HCT116 (cell line): ENCODE results near the gene RC3H1.

Experiments
- CEBPB ChIP-seq: IDR thresholded peaks from 2 replicates; pipeline ENCODE4 v1.6.1; 2012; ENCODE audit warnings: low read depth
- ELF1 ChIP-seq: IDR thresholded peaks from 2 replicates; pipeline ENCODE4 v1.6.1; 2012; ENCODE audit warnings: low read depth, borderline replicate concordance
- EZH2 ChIP-seq: fragments of 200-600 bp; sonication (generic); IDR thresholded peaks from 2 replicates; pipeline ENCODE4 v1.6.1; 2017; ENCODE audit warnings: antibody characterized with exemption, mixed run types
- EZH2phosphoT487 ChIP-seq: fragments of 200-600 bp; IDR thresholded peaks from 2 replicates; pipeline ENCODE4 v1.6.1; 2018; ENCODE audit warnings: antibody characterized with exemption, borderline replicate concordance
- FOSL1 ChIP-seq: IDR thresholded peaks from 2 replicates; pipeline ENCODE4 v1.6.1; 2012; ENCODE audit warnings: low read depth
- POLR2A ChIP-seq: IDR thresholded peaks from 2 replicates; pipeline ENCODE4 v1.7.0; 2011; ENCODE audit warnings: borderline replicate concordance; ENCODE audit not compliant: insufficient read depth, insufficient read length; ENCODE audit errors: extremely low read depth
- POLR2AphosphoS5 ChIP-seq: IDR thresholded peaks from 2 replicates; pipeline ENCODE4 v1.6.1; 2011; ENCODE audit warnings: mild to moderate bottlenecking, low read depth, low read length, moderate library complexity
- REST ChIP-seq: IDR thresholded peaks from 2 replicates; pipeline ENCODE4 v1.6.1; 2012; ENCODE audit warnings: low read depth
- TCF7L2 ChIP-seq: IDR thresholded peaks from 2 replicates; pipeline ENCODE4 v1.7.0; 2011; ENCODE audit warnings: borderline replicate concordance, inconsistent platforms; ENCODE audit not compliant: insufficient read depth, insufficient read length; ENCODE audit errors: extremely low read depth
- YY1 ChIP-seq: IDR thresholded peaks from 2 replicates; pipeline ENCODE4 v1.6.1; 2011; ENCODE audit warnings: low read length, low read depth, moderate library complexity, mild to moderate bottlenecking; ENCODE audit not compliant: insufficient replicate concordance; ENCODE audit errors: extremely low read depth
- TF ChIP-seq, protein P1 (sequence below), 3 experiments: fragments of 200-600 bp in 1 of 3; sonication (generic) in 1 of 3; IDR thresholded peaks in 2 of 3; conservative IDR thresholded peaks in 1 of 3; 2 replicates each; pipeline ENCODE4 v1.5.1; 2012 to 2017; ENCODE audit warnings: low read depth in 2 of 3, low read length in 2 of 3, antibody characterized with exemption in 1 of 3, borderline replicate concordance in 1 of 3, control low read depth in 1 of 3, mild to moderate bottlenecking in 1 of 3, mixed read lengths in 1 of 3, mixed run types in 1 of 3, moderate library complexity in 1 of 3; ENCODE audit not compliant: insufficient read depth in 1 of 3

- no peak for TF ChIP-seq YY1
- TF ChIP-seq, protein P1, sequence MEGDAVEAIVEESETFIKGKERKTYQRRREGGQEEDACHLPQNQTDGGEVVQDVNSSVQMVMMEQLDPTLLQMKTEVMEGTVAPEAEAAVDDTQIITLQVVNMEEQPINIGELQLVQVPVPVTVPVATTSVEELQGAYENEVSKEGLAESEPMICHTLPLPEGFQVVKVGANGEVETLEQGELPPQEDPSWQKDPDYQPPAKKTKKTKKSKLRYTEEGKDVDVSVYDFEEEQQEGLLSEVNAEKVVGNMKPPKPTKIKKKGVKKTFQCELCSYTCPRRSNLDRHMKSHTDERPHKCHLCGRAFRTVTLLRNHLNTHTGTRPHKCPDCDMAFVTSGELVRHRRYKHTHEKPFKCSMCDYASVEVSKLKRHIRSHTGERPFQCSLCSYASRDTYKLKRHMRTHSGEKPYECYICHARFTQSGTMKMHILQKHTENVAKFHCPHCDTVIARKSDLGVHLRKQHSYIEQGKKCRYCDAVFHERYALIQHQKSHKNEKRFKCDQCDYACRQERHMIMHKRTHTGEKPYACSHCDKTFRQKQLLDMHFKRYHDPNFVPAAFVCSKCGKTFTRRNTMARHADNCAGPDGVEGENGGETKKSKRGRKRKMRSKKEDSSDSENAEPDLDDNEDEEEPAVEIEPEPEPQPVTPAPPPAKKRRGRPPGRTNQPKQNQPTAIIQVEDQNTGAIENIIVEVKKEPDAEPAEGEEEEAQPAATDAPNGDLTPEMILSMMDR (IDR thresholded peaks at IDR 0.05 in 2 of 3, conservative IDR thresholded peaks at IDR 0.05 in 1 of 3; ENCODE audit: borderline replicate concordance in 1 of 3, insufficient read depth in 1 of 3, low read depth in 2 of 3, low read length in 2 of 3), result no peak
- no peak for TF ChIP-seq POLR2A
- no peak for TF ChIP-seq TCF7L2
- TF ChIP-seq ELF1, result no peak
- TF ChIP-seq EZH2phosphoT487, result no peak
- TF ChIP-seq REST, result no peak
- TF ChIP-seq EZH2, result no peak
- peak; percentile 26; the same call in 1 of the 2 replicates for TF ChIP-seq POLR2AphosphoS5
- TF ChIP-seq FOSL1, result peak; percentile 72
- no peak; the same call in 1 of the 2 replicates for TF ChIP-seq CEBPB
Measured at GRCh38 chr1:174040387-174040786, 18.2 kb upstream of the RC3H1 start.
